ENCODE results near the gene CCNY. TPM values are rescaled to one million over a fixed set of nuclear protein-coding genes. Genes with fewer than 3 reads are reported as not detected.
"Not testable (repeated sequence)": the region's sequence is repeated elsewhere in the genome, so short reads cannot be mapped to it uniquely, and the experiment has no call there.

The CCNY gene
- total RNA-seq, 1 experiment from 2014 or later, result 42.1 TPM

GRCh38 chr10:35508647-35509046 is 172.3 kb downstream of the CCNY start:
- no peak for DNase-seq (ENCODE audit: low read depth)
- in situ Hi-C loops (cut with HindIII; ENCODE audit: low pct_unique_long_range_greater_than_20kb, low sequenced_read_pairs), result no loop called here

GRCh38 chr10:35510891-35511290 is 174.6 kb downstream of the CCNY start:
- DNase-seq (ENCODE audit: low read depth), result no peak
- in situ Hi-C loops (cut with HindIII; ENCODE audit: low pct_unique_long_range_greater_than_20kb, low sequenced_read_pairs), result no loop called here

- in situ Hi-C loops (cut with HindIII; ENCODE audit: low pct_unique_long_range_greater_than_20kb, low sequenced_read_pairs), result no loop called here
Measured at GRCh38 chr10:35511647-35512046, 175.3 kb downstream of the CCNY start.

GRCh38 chr10:35516102-35516670 is 179.9 kb downstream of the CCNY start:
- DNase-seq (ENCODE audit: low read depth), result no peak
- in situ Hi-C loops (cut with HindIII; ENCODE audit: low pct_unique_long_range_greater_than_20kb, low sequenced_read_pairs), result no loop called here

More at GRCh38 chr10:35511647-35512046, 175.3 kb downstream of the CCNY start:
- no peak for DNase-seq (ENCODE audit: low read depth)

- DNase-seq (ENCODE audit: low read depth), result no peak
- in situ Hi-C loops (cut with HindIII; ENCODE audit: low pct_unique_long_range_greater_than_20kb, low sequenced_read_pairs), result no loop called here
Measured at GRCh38 chr10:35517431-35518181, 181.3 kb downstream of the CCNY start.

- in situ Hi-C loops (cut with HindIII; ENCODE audit: low pct_unique_long_range_greater_than_20kb, low sequenced_read_pairs); DNase-seq (ENCODE audit: low read depth): not testable (repeated sequence)
Measured at GRCh38 chr10:35518187-35518586, 181.9 kb downstream of the CCNY start.

- in situ Hi-C loops (cut with HindIII; ENCODE audit: low pct_unique_long_range_greater_than_20kb, low sequenced_read_pairs), result no loop called here
Measured at GRCh38 chr10:35520996-35521395, 184.7 kb downstream of the CCNY start.

GRCh38 chr10:35523670-35524225 is 187.4 kb downstream of the CCNY start:
- DNase-seq (ENCODE audit: low read depth), result no peak
- in situ Hi-C loops (cut with HindIII; ENCODE audit: low pct_unique_long_range_greater_than_20kb, low sequenced_read_pairs), result no loop called here

More at GRCh38 chr10:35520996-35521395, 184.7 kb downstream of the CCNY start:
- DNase-seq (ENCODE audit: low read depth), result no peak

GRCh38 chr10:35526746-35527145 is 190.4 kb downstream of the CCNY start:
- DNase-seq (ENCODE audit: low read depth), result no peak
- in situ Hi-C loops (cut with HindIII; ENCODE audit: low pct_unique_long_range_greater_than_20kb, low sequenced_read_pairs), result no loop called here

GRCh38 chr10:35532141-35532540 is 195.8 kb downstream of the CCNY start:
- DNase-seq (ENCODE audit: low read depth), result no peak
- in situ Hi-C loops (cut with HindIII; ENCODE audit: low pct_unique_long_range_greater_than_20kb, low sequenced_read_pairs), result no loop called here

GRCh38 chr10:35533565-35533964 is 197.3 kb downstream of the CCNY start:
- in situ Hi-C loops (cut with HindIII; ENCODE audit: low pct_unique_long_range_greater_than_20kb, low sequenced_read_pairs), result no loop called here
- DNase-seq (ENCODE audit: low read depth), result no peak

GRCh38 chr10:35535136-35535535 is 198.8 kb downstream of the CCNY start:
- no peak for DNase-seq (ENCODE audit: low read depth)
- in situ Hi-C loops (cut with HindIII; ENCODE audit: low pct_unique_long_range_greater_than_20kb, low sequenced_read_pairs), result no loop called here

GRCh38 chr10:35536789-35537188 is 200.5 kb downstream of the CCNY start:
- in situ Hi-C loops (cut with HindIII; ENCODE audit: low pct_unique_long_range_greater_than_20kb, low sequenced_read_pairs), result no loop called here
- no peak for DNase-seq (ENCODE audit: low read depth)

- in situ Hi-C loops (cut with HindIII; ENCODE audit: low pct_unique_long_range_greater_than_20kb, low sequenced_read_pairs); DNase-seq (ENCODE audit: low read depth): not testable (repeated sequence)
Measured at GRCh38 chr10:35537925-35538324, 201.6 kb downstream of the CCNY start.

- in situ Hi-C loops (cut with HindIII; ENCODE audit: low pct_unique_long_range_greater_than_20kb, low sequenced_read_pairs), result no loop called here
- no peak for DNase-seq (ENCODE audit: low read depth)
Measured at GRCh38 chr10:35540296-35541164, 204.2 kb downstream of the CCNY start.

GRCh38 chr10:35541720-35542119 is 205.4 kb downstream of the CCNY start:
- in situ Hi-C loops (cut with HindIII; ENCODE audit: low pct_unique_long_range_greater_than_20kb, low sequenced_read_pairs), result no loop called here
- no peak for DNase-seq (ENCODE audit: low read depth)

- DNase-seq (ENCODE audit: low read depth), result no peak
- in situ Hi-C loops (cut with HindIII; ENCODE audit: low pct_unique_long_range_greater_than_20kb, low sequenced_read_pairs), result no loop called here
Measured at GRCh38 chr10:35542303-35542702, 206.0 kb downstream of the CCNY start.

- no peak for DNase-seq (ENCODE audit: low read depth)
- in situ Hi-C loops (cut with HindIII; ENCODE audit: low pct_unique_long_range_greater_than_20kb, low sequenced_read_pairs), result no loop called here
Measured at GRCh38 chr10:35545079-35545657, 208.9 kb downstream of the CCNY start.
